NCI-H146 treated with DMSO at 0.1 percent for 48 hours (cell line): ENCODE results near the gene WDR54.

Experiments
- DNase-seq: peaks from one replicate; lab custom pipeline; 2025; ENCODE audit not compliant: unreplicated experiment; lab: John Stamatoyannopoulos, UW

Gene WDR54, protein sequence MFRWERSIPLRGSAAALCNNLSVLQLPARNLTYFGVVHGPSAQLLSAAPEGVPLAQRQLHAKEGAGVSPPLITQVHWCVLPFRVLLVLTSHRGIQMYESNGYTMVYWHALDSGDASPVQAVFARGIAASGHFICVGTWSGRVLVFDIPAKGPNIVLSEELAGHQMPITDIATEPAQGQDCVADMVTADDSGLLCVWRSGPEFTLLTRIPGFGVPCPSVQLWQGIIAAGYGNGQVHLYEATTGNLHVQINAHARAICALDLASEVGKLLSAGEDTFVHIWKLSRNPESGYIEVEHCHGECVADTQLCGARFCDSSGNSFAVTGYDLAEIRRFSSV

DNA sequence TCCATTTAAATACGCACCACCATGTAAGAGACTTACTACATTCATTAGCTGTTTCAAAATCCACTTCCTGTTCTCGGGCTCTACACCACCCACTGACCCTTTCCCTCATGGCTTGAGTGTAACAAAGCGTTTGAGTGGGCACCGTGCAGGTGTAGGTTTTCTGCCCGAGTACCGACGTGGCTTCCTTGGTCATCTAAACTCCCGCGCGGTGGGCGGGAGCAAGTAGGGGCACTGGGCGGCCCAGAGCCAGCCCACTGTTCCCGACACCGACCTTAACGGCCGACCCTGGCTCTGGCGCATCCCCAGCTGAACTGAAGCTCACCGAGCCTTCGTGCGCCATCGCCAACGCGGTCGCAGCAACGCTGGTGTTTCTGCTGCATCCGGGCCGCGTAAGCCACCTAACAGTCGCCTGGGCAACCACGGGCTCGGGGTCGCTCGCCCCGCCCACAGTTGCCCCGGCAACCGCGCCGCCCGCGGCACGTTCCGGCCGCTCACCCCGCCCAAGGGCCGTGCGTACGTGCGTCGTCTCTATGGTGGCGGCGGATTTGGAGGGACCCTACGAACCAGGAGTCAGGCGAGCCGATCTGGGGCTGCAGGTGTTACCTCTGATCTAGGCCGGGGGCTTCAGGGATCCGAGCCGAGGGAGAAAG lies at the start of gene WDR54, which contains the start of gene C2orf81:
Gene WDR54 (plus strand): TSS at position 510 of the 650 bp plus-strand sequence. CDS start 424 bp downstream, outside the sequence.
Gene C2orf81 (minus strand): TSS at position 399 of the 650 bp plus-strand sequence. CDS start 59 bp downstream, at position 340.
- DNase-seq, result peak; percentile 92

DNA sequence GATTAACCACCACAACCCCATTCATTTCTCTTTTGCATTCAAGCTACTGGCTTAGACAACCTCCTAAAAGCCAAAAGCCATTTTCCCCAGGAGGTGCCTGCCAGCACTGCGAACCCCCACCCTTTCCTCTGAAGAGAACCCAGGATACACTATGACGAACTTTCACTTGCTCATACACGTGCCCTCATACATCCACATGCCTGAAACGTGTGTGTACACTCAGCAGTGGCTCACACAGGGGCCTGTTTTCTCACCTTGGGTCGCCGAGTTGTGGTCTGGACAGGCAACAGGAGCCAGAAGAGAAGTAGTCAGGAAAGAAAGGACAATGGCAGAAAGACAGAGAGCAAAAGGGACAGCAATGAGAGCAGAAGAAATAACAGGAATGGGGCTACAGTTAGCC lies 48.9 kb upstream of the WDR54 start:
- DNase-seq, result no peak

DNA sequence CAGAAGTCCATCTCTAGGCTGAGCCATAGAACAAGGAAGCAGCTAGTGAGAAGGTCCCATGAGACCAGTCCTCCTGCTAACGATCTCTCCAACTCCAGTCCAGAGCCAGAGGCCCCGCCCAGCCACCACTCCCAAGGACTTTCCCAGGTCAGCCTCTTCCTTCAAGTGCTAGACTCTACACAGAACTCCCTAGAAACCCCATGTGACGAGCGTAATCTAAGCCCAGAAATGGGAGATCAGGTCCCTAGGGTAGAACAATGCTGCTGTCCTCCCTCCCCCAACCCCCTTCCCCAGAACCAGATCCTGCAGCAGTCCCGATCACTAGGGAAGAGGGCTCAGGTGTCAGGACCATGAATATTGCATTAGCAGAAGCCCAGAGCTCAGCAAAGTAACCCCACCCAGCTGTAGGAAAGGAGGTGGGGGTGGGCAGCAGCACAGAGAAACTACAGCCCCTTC lies 48.3 kb upstream of the WDR54 start:
- DNase-seq, result no peak

DNA sequence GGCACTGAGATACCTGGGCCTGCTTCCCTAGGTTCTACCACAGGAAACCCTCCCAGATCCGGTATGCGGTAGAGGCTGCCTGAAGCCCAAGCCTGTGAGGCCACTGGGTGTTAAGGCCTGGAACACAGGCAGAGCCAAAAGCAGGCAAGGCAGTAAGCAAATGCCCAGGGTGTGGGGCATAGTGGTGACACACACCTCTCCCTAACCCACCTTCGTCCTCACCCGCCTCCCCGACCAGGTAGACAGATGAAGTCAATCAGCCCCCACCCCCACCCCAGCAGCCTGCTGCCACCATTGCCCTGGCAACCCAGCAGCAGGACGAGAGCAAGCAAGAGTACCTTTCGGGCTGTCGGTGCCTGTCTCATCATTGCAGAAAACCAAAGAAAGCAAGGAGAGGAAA lies 47.5 kb upstream of the WDR54 start:
- DNase-seq, result no peak

DNA sequence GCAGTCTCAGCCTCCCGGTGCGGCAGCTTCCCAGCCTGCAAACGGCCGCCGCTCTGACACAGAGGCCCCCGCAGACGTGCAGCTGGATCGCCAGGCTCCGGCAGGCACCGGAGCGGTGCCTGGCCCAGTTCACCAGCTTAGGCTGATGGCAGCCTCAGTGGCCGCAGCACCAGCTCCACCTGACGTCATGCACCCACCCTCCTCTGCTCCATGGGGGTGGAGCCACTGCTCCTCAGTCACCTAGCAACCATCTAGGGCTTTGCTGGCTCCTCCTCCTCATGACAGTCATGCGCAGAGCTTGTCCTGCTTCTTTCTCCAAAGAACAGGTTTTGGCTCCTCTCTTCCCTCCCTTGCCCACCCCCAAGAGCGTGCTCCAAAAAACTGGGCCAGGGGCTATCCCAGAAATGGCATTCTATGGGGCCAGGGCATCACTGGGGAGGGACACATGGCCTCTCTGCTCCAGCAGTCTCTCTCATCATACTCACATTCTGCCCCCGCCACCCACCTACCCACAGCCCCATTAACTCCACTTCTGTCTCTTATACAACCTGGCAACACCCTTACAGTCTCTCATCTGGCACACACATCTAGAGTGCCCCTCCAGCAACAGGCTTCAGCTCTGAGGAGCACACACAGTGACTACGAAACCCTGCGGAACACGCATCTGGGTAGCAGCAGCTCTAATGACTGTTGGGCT lies 46.9 kb upstream of the WDR54 start:
- no peak for DNase-seq

DNA sequence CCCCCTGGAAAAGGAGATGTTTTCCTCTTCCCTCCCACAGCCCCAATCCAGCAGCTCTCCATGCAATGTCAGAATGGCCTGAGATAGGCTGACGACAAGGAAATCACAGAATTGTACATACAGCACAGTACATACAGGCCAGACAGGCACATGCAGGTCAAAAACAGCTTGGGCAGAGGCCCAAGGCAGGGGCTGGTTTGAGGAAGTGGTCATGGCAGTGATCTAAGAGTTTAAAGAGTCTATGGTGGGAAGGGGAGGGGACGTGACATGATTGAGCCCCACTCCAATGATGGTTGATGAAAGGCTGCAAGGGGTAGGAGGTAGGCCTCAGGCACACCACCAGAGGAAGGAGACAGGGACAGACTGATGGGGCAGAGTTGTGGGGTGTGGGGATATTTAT lies 45.7 kb upstream of the WDR54 start:
- DNase-seq, result no peak

DNA sequence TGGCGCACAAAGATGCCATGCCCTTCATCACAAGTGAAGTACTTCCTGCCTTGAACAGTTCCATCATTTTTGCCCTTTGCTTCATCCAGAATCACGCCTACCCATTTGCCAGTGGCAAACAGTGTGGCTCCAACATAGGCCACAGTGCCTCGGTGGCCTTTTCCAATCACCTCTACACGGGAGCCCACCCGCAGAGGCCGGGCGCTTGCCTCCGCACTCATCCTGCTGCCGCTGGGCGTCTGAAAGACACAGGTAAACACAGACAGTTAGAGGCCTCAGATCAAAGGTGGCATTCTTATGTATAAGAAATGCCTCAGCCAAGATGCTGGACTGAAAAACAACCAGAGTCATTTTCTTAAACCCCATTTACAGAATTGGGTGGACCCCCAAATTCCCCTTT lies 43.5 kb upstream of the WDR54 start:
- no peak for DNase-seq

DNA sequence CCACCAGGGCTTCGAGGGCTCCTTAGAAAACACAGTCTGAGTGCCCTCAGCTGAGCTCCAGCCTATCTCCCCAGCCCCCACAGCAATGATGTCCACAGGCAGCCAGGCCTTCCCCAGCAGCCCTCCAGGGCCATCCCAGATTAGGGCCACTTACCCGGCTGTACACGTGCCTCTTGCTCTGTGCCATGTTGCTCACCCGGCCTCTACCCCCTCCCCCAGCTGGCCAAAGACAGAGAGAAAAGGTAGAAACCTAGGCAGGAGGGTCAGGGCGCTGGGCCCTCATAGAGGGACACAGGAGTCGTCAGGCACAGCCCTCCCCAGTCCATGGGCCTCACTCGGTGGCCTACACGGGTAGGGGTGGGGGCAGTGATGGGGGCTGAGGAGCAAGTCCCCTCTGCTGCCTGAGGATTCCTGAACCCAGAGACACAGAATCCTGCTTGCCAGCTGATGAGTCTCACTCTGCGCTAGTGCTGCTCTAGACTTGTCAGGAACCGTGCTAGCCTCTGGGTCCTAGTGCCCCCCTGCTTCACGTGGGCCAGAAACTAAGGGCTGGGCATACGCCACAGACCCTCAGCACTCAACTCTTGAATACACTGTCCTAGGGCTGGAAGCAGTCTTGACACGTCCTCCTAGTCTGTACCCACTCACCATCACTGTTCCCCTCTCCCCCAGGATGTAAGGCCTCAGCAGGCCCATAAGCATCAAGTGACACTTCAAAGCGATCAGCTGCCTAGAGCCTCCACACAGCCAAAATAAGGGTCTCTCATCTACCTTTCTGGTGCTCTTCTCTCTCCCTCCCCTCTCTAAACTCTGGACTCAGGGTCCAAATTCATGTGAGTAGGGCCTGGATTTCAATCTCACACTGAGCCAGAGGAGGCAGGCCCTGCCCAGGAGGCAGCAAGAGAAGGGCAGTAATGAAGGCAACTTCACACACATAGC lies 41.4 kb upstream of the WDR54 start, which contains the start of gene DCTN1:
Gene DCTN1 (minus strand): TSS at position 461 of the 939 bp plus-strand sequence. CDS start 274 bp downstream, at position 187.
- no peak for DNase-seq

DNA sequence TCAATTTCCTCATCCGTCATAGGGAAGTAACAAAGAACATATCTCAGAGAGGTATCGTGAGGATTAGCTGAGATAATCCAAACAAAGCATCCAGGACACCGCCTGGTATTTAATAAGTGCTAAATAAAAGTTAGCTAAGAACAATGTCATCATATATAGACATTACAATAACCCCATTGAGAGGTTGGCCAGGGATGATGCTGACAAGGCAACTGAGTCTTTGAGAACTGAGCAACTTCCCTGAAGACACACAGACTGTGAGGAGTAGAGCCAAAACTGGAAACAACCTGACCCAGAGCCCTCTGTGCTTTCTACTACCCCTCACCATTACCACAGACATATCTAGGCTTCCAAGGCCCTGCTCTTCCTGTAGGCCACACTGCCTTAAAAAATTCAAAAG lies 39.8 kb upstream of the WDR54 start:
- DNase-seq, result no peak

DNA sequence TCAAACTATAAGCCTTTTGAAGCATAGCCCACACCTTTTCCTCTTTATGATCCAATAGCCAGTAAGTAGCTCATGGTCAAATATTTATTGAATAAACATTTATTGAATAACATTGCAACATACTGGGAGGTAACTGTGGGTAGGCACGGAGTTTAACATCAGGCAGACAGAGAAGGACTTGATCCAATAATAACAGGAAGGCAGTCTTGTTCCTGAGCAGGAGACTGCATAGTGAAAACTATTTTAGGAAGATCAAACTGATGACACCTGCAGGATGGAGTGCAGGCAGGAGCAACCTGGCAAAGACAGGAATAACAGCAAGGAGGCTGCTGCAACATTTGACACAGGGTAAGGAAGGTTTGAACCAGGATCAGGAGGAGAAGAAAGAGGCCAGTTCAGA lies 38.3 kb upstream of the WDR54 start:
- no peak for DNase-seq

DNA sequence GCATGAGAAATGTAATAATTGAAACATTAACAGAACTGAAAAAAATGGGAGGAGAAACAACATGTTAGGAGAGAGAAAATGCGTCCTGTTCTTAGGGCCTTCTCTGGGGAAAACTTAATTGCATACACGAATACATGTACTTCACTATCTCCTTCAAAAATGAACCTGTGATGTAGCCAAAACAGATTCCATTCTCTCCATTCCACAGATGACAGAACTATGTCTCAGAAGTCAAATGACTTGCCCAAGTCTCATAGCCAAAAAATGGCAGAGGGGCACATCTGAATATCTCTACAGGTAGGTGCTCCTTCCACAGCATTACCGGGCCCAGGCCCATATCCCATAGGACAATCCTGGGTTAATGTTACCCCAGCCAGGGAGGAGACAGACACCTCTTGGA lies 37.5 kb upstream of the WDR54 start:
- DNase-seq, result no peak

DNA sequence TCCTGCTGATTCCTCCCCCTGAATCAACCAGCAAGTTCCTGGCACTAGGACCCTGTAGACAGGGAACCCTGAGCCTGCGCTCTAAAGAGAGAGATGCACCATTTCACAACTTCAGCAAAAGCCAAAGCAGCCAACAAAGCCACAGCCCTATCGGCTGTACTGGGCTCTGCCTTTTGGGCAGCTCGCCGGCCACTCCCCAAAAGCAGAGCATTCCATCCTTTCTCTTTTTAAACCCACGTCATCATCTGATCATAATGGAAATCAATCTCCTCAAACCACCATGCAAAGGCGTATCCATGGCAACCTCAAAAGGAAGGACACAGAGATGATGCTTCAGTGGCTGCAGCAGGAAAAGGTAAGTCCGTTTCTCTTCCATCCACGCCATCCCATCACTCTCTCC lies 36.1 kb upstream of the WDR54 start:
- no peak for DNase-seq

DNA sequence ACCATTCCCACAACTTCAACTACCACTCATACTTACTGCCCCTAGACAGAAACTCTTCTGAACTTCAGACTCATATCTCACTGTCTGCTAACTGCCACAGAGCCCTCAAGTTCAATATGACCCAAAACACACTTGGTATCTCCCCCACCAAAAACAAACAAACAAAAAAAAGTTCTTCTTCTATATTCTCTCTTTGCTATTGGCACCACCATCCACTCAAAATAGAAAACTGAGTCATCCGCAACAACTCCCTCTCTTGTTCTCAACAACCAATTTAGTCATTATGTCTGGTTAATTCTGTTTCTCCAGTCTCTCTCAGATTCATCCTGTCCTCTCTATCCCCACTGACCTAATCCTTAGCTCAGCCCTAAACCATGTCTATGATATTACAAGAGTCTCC lies 34.2 kb upstream of the WDR54 start:
- no peak for DNase-seq

DNA sequence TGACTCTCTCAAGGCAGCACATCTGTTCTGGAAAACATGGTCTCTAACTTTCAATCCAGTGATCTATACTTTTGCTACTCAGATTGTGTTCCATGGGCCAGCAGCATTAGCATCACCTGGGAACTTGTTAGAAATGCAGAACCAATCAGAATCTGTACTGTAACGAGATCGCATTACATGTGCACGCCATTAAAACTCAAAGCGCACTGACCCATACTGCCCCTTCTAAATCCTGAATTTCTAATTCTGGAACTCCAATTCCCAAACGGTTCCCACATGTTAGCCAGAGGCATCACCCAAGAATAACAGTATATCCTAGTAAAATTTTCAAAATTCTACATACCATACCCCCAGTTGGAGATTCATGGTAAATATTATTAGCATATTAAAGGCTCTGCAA lies 30.9 kb upstream of the WDR54 start:
- no peak for DNase-seq

DNA sequence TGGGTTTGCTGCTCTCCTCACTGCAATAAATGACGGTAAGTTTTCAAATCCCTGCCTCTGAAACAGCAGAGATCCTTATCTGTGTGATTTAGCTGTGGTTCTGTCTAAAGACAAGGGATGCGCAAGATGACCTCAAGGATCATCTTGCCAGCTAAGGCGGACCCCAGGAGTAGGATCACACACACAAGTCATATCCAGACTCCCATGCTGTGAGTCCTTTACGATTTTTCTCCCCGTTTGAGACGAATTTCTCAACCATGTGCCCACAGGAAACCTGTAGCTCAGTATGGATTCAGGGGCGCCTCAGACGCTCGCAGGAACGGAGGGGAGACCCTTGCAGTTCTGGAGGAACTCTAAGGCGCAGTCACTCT lies 30.3 kb upstream of the WDR54 start:
- no peak for DNase-seq

DNA sequence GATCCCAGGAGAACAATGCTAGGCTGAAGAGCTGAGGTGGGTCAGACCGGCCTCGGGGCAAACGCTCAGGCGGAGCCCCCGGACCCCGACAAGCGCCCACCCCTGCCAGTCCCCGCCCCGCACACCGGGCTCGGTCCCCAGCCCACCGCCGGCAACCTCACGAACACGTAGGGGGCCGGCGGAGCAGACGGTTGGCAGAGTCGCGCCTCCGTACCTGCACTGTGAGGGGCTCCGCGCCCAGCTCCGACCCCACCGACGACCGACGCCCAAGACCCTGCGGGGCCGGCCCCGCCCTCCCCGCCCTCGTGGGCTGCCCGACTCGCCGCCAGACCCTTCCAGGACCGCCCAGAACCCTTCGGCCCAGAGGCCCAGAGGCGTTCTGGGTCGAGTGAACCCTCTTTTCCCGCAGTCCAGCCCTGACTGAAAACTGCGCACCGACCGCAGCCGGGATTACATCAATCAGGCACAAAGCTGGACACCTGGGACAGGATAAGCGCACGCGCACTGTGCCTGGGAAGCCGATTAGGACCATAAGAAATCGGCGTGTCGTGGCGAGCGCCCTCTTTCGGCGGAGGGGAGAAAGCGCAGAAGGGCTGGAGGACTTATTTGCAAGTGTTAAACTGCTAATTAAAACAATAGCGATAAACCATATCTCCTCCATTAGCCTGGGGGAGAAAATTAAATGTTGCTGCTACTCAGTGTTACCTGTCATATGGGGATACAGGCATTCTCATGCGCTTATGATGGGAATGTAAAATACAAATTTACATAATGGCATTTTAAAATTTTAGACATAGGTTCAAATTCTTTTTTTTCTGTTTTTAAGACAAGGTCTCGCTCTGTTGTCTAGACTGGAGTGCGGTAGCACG lies 29.7 kb upstream of the WDR54 start:
- DNase-seq, result peak; percentile 84

DNA sequence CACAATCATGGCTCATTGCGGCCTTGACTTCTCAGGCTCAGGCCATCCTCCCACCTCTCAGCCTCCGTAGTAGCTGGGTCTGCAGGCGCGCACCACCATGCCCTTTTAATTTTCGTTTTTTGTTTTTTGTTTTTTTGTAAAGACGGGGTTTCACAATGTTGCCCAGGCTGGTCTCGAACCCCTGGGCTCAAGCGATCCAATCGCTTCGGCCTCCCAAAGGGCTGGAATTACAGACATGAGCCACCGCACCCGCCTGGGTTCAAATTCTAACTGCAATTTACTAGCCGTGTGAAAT lies 29.1 kb upstream of the WDR54 start:
- DNase-seq, result no peak

DNA sequence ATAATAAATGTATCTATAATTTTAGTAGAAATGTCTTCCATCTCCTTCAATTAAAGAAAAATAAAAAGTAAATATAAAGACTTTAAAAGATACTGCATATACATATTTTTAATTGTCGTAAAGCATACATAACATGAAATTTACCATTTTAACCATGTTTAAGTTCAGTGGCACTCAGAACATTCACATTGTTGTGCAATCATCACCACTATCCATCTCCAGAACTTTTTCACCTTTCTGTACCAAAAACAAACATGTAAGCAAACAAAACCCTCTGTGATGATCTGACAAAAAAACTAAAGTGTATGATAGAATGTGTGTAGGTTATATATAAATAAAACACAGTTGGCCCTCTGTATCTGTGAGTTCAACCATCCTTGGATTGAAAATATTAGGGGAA lies 28.0 kb upstream of the WDR54 start:
- no peak for DNase-seq

DNA sequence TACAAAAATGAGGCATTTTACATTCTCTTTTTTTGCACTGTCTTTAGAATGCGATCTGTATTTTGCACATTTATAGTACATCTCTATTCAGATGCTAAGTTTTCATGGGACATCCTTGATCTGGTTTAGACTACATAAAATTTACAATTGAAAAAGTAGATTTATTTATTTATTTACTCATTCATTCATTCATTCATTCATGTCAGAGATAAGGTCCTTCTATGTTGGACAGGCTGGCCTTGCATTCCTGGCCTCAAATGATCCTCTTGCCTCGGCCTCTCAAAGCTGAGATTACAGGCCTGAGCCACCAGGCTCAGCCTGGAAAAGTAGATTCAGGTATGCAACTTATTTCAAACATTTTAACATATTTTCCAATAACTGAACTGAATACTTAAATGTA lies 25.4 kb upstream of the WDR54 start:
- DNase-seq, result no peak

DNA sequence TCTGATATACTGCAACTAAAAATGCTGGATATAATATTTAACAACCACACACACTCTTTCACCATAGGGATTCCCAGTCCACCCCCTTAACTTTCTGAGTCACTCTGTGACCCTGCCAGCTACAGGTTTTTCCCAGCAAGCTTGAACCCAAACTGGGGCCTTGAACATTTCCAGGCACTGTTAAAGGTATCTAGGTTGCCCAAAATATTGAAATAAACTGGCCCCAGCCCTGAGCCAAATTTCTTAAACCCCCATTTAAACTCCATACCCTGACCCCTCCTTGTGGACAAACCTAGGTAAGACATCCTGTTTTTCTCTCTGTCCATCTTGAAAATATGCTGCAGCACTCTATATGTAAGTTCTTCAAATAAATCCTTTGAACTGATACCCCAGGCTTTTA lies 21.7 kb upstream of the WDR54 start:
- DNase-seq, result no peak
